ENCODE data around the gene RUSC1.

Gene RUSC1

DNA sequence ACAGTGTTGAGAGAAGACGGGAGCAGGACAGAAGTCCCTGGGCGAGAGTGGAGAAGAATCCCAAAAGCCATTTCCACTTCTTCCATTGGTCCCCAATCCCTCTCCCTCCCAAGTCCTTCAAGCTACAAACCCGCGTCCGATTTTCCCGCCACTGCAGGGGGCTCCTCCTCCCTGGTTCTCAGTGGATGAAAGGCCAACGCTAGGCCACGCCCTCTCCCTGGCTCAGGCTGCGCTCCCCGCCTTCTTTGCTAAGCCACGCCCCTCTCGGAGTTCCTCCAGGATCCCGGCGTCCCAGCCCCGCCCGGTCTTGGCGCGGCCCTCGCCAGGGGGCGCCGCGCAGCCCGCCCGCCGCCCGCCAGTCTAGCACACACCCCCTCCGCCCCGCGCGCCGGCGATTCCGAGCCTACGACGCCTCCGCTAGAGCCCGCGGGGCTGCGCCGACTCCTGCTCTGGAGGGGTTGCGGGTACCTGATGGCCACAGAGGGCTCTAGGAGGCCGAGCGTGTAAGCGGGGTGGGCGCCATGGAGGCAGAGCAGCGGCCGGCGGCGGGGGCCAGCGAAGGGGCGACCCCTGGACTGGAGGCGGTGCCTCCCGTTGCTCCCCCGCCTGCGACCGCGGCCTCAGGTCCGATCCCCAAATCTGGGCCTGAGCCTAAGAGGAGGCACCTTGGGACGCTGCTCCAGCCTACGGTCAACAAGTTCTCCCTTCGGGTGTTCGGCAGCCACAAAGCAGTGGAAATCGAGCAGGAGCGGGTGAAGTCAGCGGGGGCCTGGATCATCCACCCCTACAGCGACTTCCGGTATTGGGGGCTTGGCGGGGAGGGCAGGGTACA is 43.4 kb upstream of the RUSC1 start, which contains the start of gene HCN3 (continued):
- TF ChIP-seq ATF2 (tag by site-specific recombination; IDR thresholded peaks at IDR 0.05; ENCODE audit: low read depth) (no peak), ZNF26 (tag by site-specific recombination; IDR thresholded peaks at IDR 0.05) (no peak), ZNF23 (tag by site-specific recombination; IDR thresholded peaks at IDR 0.05; ENCODE audit: borderline replicate concordance) (no peak), ZNF24 (tag by site-specific recombination; IDR thresholded peaks at IDR 0.05) (no peak), GLIS1 (tag by site-specific recombination; IDR thresholded peaks at IDR 0.05) (peak; percentile 58), ZBTB1 (tag by site-specific recombination; IDR thresholded peaks at IDR 0.05) (no peak), ZNF501 (tag by site-specific recombination; IDR thresholded peaks at IDR 0.05) (no peak; the same call in 1 of the 2 replicates), HOXC10 (CRISPR knock-in tag; IDR thresholded peaks at IDR 0.05) (no peak), IKZF3 (tag by site-specific recombination; IDR thresholded peaks at IDR 0.05) (peak; percentile 86), ZNF449 (tag by site-specific recombination; IDR thresholded peaks at IDR 0.05) (no peak), ZNF169 (tag by site-specific recombination; IDR thresholded peaks at IDR 0.05) (no peak), GLI2 (tag by site-specific recombination; IDR thresholded peaks at IDR 0.05; ENCODE audit: borderline replicate concordance, low read depth) (no peak), ZNF311 (tag by site-specific recombination; IDR thresholded peaks at IDR 0.05; ENCODE audit: borderline replicate concordance) (no peak), ZNF148 (tag by site-specific recombination; IDR thresholded peaks at IDR 0.05; ENCODE audit: borderline replicate concordance) (no peak), KLF10 (tag by site-specific recombination; IDR thresholded peaks at IDR 0.05) (peak; percentile 95), MYNN (tag by site-specific recombination; IDR thresholded peaks at IDR 0.05; ENCODE audit: borderline replicate concordance) (no peak), ZNF280D (tag by site-specific recombination; IDR thresholded peaks at IDR 0.05) (no peak), ZNF354C (tag by site-specific recombination; IDR thresholded peaks at IDR 0.05; ENCODE audit: borderline replicate concordance, low read depth) (no peak), SALL2 (tag by site-specific recombination; IDR thresholded peaks at IDR 0.05; ENCODE audit: borderline replicate concordance) (no peak), ZNF335 (tag by site-specific recombination; conservative IDR thresholded peaks at IDR 0.05) (peak; percentile 94), ZBTB21 (tag by site-specific recombination; IDR thresholded peaks at IDR 0.05) (no peak), ZNF16 (tag by site-specific recombination; IDR thresholded peaks at IDR 0.05; ENCODE audit: low read depth) (no peak), ZNF157 (tag by site-specific recombination; IDR thresholded peaks at IDR 0.05) (no peak), ZNF529 (tag by site-specific recombination; IDR thresholded peaks at IDR 0.05; ENCODE audit: insufficient replicate concordance) (no peak), ZNF658 (tag by site-specific recombination; IDR thresholded peaks at IDR 0.05) (no peak), ZSCAN30 (tag by site-specific recombination; IDR thresholded peaks at IDR 0.05) (peak; percentile 65), ZNF654 (tag by site-specific recombination; IDR thresholded peaks at IDR 0.05; ENCODE audit: low read depth) (no peak), ZNF707 (tag by site-specific recombination; IDR thresholded peaks at IDR 0.05) (no peak), TCF7L2 (IDR thresholded peaks at IDR 0.05; ENCODE audit: borderline replicate concordance, low read depth, low read length) (no peak), ZNF416 (tag by site-specific recombination; IDR thresholded peaks at IDR 0.05) (no peak), GLI4 (tag by site-specific recombination; IDR thresholded peaks at IDR 0.05) (no peak)
